Fibroblast of the aortic adventitia (primary cell): Measurements from ENCODE around the gene LTBP4. TPM values are rescaled to one million over a fixed set of nuclear protein-coding genes. Genes with fewer than 3 reads are reported as not detected.

Experiments
- DNase-seq: peaks from one replicate; pipeline ENCODE4 v3.0.0-alpha.2; 2010; ENCODE audit warnings: low read depth
- H3K4me3 ChIP-seq: 2 replicates; pipeline ENCODE4 v1.5.1; 2011; ENCODE audit warnings: low read depth, mild to moderate bottlenecking, control low read depth, low read length, moderate library complexity
- total RNA-seq: library from RNA; depleted of rRNA; stranded (reverse); fragments of >200 nt; gene quantifications from 2 replicates; pipeline ENCODE4 v1.2.3, GENCODE V29; 2012; ENCODE audit warnings: low replicate concordance
- TF ChIP-seq, protein P1 (sequence below): IDR thresholded peaks from 2 replicates; pipeline ENCODE4 v1.5.1; 2011; ENCODE audit warnings: mild to moderate bottlenecking, low read length, control low read depth, inconsistent platforms; ENCODE audit not compliant: insufficient read depth

The LTBP4 gene
- total RNA-seq, 1 donor = 31.5 TPM

DNA sequence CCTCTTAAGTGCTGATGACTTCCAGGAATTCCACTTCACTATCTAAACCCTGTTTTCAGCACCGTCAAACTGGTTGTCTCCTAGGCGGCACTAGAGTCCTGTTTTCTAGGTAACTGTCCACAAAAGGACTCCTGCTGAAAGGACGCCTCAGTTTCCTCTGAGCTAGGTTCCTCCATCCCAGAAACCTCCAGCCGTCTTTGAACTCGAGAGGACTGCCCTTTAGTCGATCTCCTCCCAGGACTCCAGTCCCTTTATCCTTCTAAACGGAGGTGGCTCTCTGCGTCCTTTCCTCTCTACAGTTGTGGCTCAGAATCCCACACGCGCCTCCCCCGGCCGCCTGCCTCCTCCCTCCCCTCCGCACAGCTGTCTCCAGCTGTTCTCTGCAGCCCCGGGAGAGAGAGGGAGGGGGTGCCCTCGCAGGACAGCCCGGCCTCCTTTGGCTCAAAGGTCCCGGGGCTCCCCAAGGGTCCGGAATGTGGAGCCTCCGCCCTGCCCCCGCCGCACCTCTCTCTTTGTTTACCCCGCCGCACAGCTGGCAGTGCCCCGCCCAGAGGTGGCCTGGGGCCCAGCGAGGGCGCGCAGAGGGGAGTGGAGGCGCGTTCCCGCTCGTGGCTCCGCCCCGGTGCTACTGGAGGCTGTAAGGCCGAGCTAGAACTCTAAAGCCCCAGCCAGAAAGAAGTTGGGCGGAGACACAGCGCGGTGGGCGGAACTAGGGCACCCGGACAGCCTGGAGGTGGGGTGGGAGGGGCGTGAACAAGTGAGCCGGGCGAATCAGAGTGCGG is 2.4 kb downstream of the LTBP4 start:
- peak; percentile 96 for DNase-seq
- TF ChIP-seq, protein P1, sequence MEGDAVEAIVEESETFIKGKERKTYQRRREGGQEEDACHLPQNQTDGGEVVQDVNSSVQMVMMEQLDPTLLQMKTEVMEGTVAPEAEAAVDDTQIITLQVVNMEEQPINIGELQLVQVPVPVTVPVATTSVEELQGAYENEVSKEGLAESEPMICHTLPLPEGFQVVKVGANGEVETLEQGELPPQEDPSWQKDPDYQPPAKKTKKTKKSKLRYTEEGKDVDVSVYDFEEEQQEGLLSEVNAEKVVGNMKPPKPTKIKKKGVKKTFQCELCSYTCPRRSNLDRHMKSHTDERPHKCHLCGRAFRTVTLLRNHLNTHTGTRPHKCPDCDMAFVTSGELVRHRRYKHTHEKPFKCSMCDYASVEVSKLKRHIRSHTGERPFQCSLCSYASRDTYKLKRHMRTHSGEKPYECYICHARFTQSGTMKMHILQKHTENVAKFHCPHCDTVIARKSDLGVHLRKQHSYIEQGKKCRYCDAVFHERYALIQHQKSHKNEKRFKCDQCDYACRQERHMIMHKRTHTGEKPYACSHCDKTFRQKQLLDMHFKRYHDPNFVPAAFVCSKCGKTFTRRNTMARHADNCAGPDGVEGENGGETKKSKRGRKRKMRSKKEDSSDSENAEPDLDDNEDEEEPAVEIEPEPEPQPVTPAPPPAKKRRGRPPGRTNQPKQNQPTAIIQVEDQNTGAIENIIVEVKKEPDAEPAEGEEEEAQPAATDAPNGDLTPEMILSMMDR = peak; percentile 21
- H3K4me3 ChIP-seq = peak overlapping the region; percentile 61

DNA sequence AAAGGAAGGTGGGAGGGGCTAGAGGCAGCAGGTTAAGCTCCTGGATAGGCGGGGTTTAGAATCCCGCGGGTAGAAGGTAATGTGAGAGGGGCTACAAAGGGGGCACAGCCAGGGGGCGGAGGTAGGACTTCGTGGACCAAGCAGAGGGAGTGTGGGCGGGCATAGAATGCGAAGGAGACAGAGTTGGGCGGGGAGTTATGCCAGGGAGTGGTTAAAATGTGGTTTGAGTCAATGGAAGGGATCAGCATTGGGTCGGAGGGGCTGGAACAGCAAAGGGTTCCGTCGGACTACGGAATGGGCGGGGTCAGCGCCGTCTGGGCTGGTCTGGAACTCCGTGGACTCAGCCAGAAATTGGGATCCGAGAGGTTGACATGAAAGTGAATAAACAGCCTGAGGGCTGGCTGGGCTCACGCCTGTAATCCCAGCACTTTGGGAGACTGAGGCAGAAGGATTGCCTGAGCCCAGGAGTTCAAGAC is 3.0 kb downstream of the LTBP4 start:
- TF ChIP-seq, protein P1 = no peak
- H3K4me3 ChIP-seq = peak overlapping the region; percentile 51
- DNase-seq = no peak

DNA sequence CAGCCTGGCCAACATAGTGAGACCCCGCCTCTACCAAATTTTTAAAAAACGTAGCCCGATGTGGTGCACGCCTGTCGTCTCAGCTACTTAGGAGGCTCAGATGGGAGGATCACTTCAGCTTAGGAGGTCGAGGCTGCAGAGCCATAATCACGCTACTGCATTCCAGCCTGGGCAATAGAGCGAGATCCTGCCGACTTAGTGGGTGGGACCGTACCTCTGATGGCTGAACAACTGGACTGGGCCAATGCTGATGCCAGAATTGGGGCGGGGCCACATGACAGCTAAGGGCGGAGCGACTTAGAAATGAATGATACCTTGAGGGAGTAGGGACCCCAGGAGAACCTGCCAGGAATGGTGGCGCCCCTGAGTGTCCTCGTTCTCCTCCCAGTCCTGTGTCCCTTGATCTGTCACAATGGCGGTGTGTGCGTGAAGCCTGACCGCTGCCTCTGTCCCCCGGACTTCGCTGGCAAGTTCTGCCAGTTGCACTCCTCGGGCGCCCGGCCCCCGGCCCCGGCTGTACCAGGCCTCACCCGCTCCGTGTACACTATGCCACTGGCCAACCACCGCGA is 3.6 kb downstream of the LTBP4 start:
- no peak for DNase-seq
- H3K4me3 ChIP-seq = no peak overlapping the region
- TF ChIP-seq, protein P1 = no peak

DNA sequence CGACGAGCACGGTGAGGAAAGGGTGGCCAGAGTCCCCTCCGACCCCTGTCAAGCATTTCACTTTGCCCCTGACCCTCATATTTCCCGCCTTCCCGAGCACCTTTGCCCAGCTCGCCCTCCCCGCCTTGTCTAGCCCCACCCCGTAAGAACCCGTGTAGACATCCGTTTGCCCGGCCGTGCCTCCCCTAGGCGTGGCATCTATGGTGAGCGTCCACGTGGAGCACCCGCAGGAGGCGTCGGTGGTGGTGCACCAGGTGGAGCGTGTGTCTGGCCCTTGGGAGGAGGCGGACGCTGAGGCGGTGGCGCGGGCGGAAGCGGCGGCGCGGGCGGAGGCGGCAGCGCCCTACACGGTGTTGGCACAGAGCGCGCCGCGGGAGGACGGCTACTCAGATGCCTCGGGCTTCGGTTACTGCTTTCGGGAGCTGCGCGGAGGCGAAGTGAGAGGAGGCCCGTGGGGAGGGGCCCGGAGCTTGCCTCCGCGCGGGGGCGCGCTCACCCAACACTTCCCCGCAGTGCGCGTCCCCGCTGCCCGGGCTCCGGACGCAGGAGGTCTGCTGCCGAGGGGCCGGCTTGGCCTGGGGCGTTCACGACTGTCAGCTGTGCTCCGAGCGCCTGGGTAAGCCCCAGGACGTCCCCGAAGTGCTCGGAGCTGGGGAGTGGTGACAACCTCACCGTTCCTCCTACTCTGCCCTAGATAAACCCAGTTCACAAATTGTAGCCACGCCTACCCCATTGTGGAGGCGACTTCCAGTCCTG is 4.2 kb downstream of the LTBP4 start:
- peak; percentile 40 for DNase-seq
- peak overlapping the region; percentile 44 for H3K4me3 ChIP-seq

DNA sequence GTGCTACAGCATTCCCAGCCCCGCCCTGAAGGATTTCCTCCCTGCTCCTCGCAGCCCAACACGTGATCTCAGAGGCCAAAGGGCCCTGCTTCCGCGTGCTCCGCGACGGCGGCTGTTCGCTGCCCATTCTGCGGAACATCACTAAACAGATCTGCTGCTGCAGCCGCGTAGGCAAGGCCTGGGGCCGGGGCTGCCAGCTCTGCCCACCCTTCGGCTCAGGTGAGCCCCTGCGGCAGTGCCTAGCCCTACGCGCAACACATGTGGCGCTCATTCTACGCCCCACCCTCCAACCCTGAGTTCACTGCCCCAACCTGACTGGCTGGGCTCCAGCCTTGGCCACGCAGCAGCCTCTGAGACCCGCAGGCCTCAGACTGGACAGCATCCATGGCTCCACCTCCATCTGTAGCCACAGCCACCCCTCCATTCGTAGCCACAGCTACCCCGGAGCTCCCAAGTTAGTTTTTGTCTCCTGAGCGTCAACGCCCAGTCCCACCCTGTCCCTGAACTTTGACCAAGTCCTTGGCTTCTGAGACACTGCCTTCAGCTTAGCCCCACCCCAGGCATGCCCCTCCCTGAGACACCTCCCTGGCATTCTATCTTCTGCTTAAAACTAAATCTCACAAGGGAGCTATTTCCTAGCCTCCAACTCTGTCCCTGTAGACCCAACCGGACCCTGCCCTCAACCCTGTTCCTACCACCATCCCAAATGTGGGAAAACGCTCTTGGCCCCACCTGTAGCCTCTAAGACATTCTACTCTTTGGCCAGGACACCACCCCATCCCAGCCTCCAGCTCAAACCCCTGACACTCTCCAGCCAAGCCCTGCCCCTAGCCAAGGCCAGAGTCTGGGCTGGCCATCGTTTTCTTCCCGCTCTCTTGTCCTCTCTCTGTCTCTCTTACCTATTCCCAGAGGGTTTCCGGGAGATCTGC is 6.4 kb downstream of the LTBP4 start:
- TF ChIP-seq, protein P1 = no peak
- no peak overlapping the region for H3K4me3 ChIP-seq
- no peak for DNase-seq

More for the DNA sequence above, 4.2 kb downstream of the LTBP4 start:
- TF ChIP-seq, protein P1 = no peak

DNA sequence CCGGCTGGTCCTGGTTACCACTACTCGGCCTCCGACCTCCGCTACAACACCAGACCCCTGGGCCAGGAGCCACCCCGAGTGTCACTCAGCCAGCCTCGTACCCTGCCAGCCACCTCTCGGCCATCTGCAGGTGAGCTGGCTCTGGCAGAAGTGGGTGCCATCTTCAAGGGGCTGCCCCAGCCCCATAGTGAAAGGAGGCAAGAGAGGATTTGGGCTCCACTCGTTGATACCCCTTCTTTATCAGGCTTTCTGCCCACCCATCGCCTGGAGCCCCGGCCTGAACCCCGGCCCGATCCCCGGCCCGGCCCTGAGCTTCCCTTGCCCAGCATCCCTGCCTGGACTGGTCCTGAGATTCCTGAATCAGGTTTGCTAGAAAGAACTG is 7.1 kb downstream of the LTBP4 start:
- TF ChIP-seq, protein P1 = no peak
- DNase-seq = no peak
- no peak overlapping the region for H3K4me3 ChIP-seq
